Ascending aorta (tissue), 2 donors: ENCODE data around the gene C20orf173. TPM values are rescaled to one million over a fixed set of nuclear protein-coding genes. Genes with fewer than 3 reads are reported as not detected.
A peak's percentile ranks its signal among the peaks of the same experiment; 100 is the strongest.

ENCODE experiments used
- DNase-seq, 2 donors: peaks; one replicate each; pipeline ENCODE4 v3.0.0-alpha.2; 2019; ENCODE audit warnings: low spot score in 2 of 2
- H3K27ac ChIP-seq, 2 donors: fragments of 200-600 bp; sonication (generic); one replicate each; pipeline ENCODE4 v1.5.1; 2016 to 2017; ENCODE audit warnings: mild to moderate bottlenecking in 1 of 2
- H3K27me3 ChIP-seq: fragments of 200-600 bp; sonication (generic); one replicate; pipeline ENCODE4 v1.5.1; 2017
- H3K36me3 ChIP-seq, 2 donors: fragments of 200-600 bp; sonication (generic); one replicate each; pipeline ENCODE4 v1.5.1; 2016
- H3K4me1 ChIP-seq, 2 donors: fragments of 200-600 bp; sonication (generic); one replicate each; pipeline ENCODE4 v1.5.1; 2016 to 2017; ENCODE audit warnings: mild to moderate bottlenecking in 1 of 2
- H3K4me3 ChIP-seq, 2 donors: fragments of 200-600 bp; sonication (generic); one replicate each; pipeline ENCODE4 v1.5.1; 2016 to 2017; ENCODE audit warnings: mild to moderate bottlenecking in 1 of 2
- H3K9me3 ChIP-seq, 2 donors: fragments of 200-600 bp; sonication (generic); one replicate each; pipeline ENCODE4 v1.5.1; 2016
- CTCF ChIP-seq, 3 experiments: fragments of 200-600 bp in 2 of 3; fragments of 450-650 bp in 1 of 3; sonication (generic) in 2 of 3; IDR thresholded peaks; one replicate each; pipeline ENCODE4 v1.5.1; 2016 to 2019; ENCODE audit warnings: antibody characterized with exemption in 3 of 3, mild to moderate bottlenecking in 1 of 3, moderate library complexity in 1 of 3
- intact Hi-C: fragments of 100-400 bp; cut with DNase I; formaldehyde crosslinking; loops from one replicate; pipeline ENCODE4 v1.15.1; 2023
- total RNA-seq: library from RNA; depleted of rRNA; stranded (reverse); fragments of >200 nt; gene quantifications from one replicate; pipeline ENCODE4 v1.1.0, GENCODE V29; 2016

C20orf173 gene
- total RNA-seq, 1 donor from 2014 or later = not detected

GRCh38 chr20:35515949-35516645, 13.4 kb downstream of the C20orf173 start:
- Histone ChIP-seq H3K4me3 (no peak overlapping the region), H3K9me3 (no peaks in the 10 kb centered on the region), H3K27ac (no peak overlapping the region), H3K36me3 (peaks cover 11 to 28% of the 10 kb centered on the region in 2 donors), H3K4me1 (no peaks in the 10 kb centered on the region), H3K27me3 (no peaks in the 10 kb centered on the region)
- intact Hi-C loops = no loop called here
- no peak for DNase-seq
- no peak for TF ChIP-seq CTCF (IDR thresholded peaks at IDR 0.05)

- intact Hi-C loops = no loop called here
Measured at GRCh38 chr20:35515341-35515740, 14.1 kb downstream of the C20orf173 start.

GRCh38 chr20:35514371-35514932, 15.0 kb downstream of the C20orf173 start:
- Histone ChIP-seq H3K4me1 (no peaks in the 10 kb centered on the region), H3K36me3 (peaks cover 25 to 45% of the 10 kb centered on the region in 2 donors), H3K9me3 (no peaks in the 10 kb centered on the region), H3K4me3 (no peak overlapping the region), H3K27me3 (no peaks in the 10 kb centered on the region), H3K27ac (no peak overlapping the region)
- TF ChIP-seq CTCF (IDR thresholded peaks at IDR 0.05) = no peak
- DNase-seq = no peak
- intact Hi-C loops = no loop called here

More at GRCh38 chr20:35515341-35515740, 14.1 kb downstream of the C20orf173 start:
- TF ChIP-seq CTCF (IDR thresholded peaks at IDR 0.05) = no peak
- no peak overlapping the region for H3K4me3 ChIP-seq
- DNase-seq = no peak
- peaks cover 16 to 36% of the 10 kb centered on the region in 2 donors for H3K36me3 ChIP-seq
- H3K27me3 ChIP-seq = no peaks in the 10 kb centered on the region
- H3K4me1 ChIP-seq = no peaks in the 10 kb centered on the region
- H3K9me3 ChIP-seq = no peaks in the 10 kb centered on the region
- no peak overlapping the region for H3K27ac ChIP-seq

GRCh38 chr20:35511814-35512420, 17.5 kb downstream of the C20orf173 start:
- no peak for DNase-seq

More at GRCh38 chr20:35511814-35512420, 17.5 kb downstream of the C20orf173 start:
- intact Hi-C loops = no loop called here
- H3K27me3 ChIP-seq = no peaks in the 10 kb centered on the region
- H3K4me3 ChIP-seq = no peak overlapping the region
- H3K4me1 ChIP-seq = no peaks in the 10 kb centered on the region
- TF ChIP-seq CTCF (IDR thresholded peaks at IDR 0.05) = peak in 2 of 3 experiments; percentile 36 to 43
- H3K36me3 ChIP-seq = peaks cover 41 to 67% of the 10 kb centered on the region in 2 donors
- H3K27ac ChIP-seq = no peak overlapping the region
- no peaks in the 10 kb centered on the region for H3K9me3 ChIP-seq
